A549 (cell line): ENCODE results near the gene RTCB.

Experiments used
- CBX2 ChIP-seq: fragments of 200-600 bp; sonication (generic); IDR thresholded peaks from 2 replicates; pipeline ENCODE4 v1.6.1; 2016; ENCODE audit warnings: low read depth, mild to moderate bottlenecking, borderline replicate concordance
- CEBPB ChIP-seq, 2 experiments: fragments of >200 bp in 1 of 2; sonication (Bioruptor Twin) in 1 of 2; formaldehyde crosslinking in 1 of 2; IDR thresholded peaks; 2 replicates each; pipeline ENCODE4 v1.6.1; 2012 to 2016
- CHD4 ChIP-seq: fragments of 200-600 bp; sonication (generic); IDR thresholded peaks from 2 replicates; pipeline ENCODE4 v1.6.1; 2016; ENCODE audit warnings: antibody characterized with exemption, mild to moderate bottlenecking, borderline replicate concordance
- CTCF ChIP-seq: fragments of >200 bp; sonication (Bioruptor Twin); formaldehyde crosslinking; IDR thresholded peaks from 3 replicates; pipeline ENCODE4 v1.5.1; 2016
- EP300 ChIP-seq, 2 experiments: fragments of >200 bp; sonication (Bioruptor Twin); formaldehyde crosslinking; IDR thresholded peaks; 2 replicates in 1 of 2; 3 replicates in 1 of 2; pipeline ENCODE4 v1.6.1; 2016 to 2017
- ESRRA ChIP-seq: fragments of 150-350 bp; IDR thresholded peaks from 2 replicates; pipeline ENCODE4 v1.6.1; 2014; ENCODE audit warnings: mild to moderate bottlenecking, low read length, borderline replicate concordance
- GATA3 ChIP-seq: IDR thresholded peaks from 2 replicates; pipeline ENCODE4 v1.6.1; 2012; ENCODE audit warnings: borderline replicate concordance
- HDAC2 ChIP-seq: fragments of 200-600 bp; sonication (generic); IDR thresholded peaks from 2 replicates; pipeline ENCODE4 v1.6.1; 2016
- HES2 ChIP-seq: fragments of >200 bp; sonication (Bioruptor Twin); formaldehyde crosslinking; IDR thresholded peaks from 2 replicates; pipeline ENCODE4 v1.6.1; 2016
- NFE2L2 ChIP-seq: fragments of 150-350 bp; conservative IDR thresholded peaks from 2 replicates; pipeline ENCODE4 v1.6.1; 2014; ENCODE audit warnings: low read length
- NPAS2 ChIP-seq: fragments of 250-450 bp; sonication (Bioruptor Pico); IDR thresholded peaks from 2 replicates; pipeline ENCODE4 v1.8.0; 2022; ENCODE audit warnings: mild to moderate bottlenecking, moderate library complexity, borderline replicate concordance
- RAD21 ChIP-seq, 2 experiments: fragments of >200 bp in 1 of 2; sonication (Bioruptor Twin) in 1 of 2; formaldehyde crosslinking in 1 of 2; IDR thresholded peaks in 1 of 2; conservative IDR thresholded peaks in 1 of 2; 2 replicates in 1 of 2; 3 replicates in 1 of 2; pipeline ENCODE4 v1.6.1; 2012 to 2018; ENCODE audit warnings: inconsistent platforms in 1 of 2
- REST ChIP-seq: fragments of 200-600 bp; sonication (generic); IDR thresholded peaks from 2 replicates; pipeline ENCODE4 v1.6.1; 2016; ENCODE audit warnings: antibody characterized with exemption, mild to moderate bottlenecking, moderate library complexity
- TF ChIP-seq, protein P1 (sequence below): fragments of 450-650 bp; IDR thresholded peaks from 2 replicates; pipeline ENCODE4 v1.6.1; 2014; ENCODE audit warnings: antibody characterized with exemption

DNA sequence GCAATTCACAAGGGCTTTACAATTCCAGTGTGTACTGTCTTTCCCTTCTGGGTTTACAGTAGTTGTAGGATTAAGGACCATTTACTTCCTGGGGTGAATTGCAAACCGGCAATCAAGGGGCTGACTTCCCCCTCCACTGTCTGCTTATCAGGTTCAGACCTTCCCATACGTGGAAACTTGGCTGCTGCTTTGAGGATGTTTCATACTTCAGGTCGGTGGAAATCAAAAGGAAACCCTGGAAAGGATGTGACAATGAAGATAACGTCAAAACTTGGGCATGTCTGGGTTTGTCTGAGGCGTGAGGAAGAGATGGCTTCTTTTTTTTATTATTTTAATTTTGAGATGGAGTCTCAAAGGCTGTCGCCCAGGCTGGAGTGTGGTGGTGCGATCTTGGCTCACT, 2.1 kb upstream of the RTCB start:
- no peak for TF ChIP-seq CTCF
- TF ChIP-seq NPAS2 (CRISPR knock-in tag), result no peak
- TF ChIP-seq GATA3, result no peak
- TF ChIP-seq CEBPB (IDR thresholded peaks at IDR 0.05), result no peak
- no peak for TF ChIP-seq RAD21 (conservative IDR thresholded peaks at IDR 0.05 in 1 of 2, IDR thresholded peaks at IDR 0.05 in 1 of 2)
- TF ChIP-seq EP300 (IDR thresholded peaks at IDR 0.05), result no peak
- TF ChIP-seq REST, result no peak
- TF ChIP-seq NFE2L2, result no peak
- no peak for TF ChIP-seq HDAC2
- TF ChIP-seq CBX2, result no peak
- TF ChIP-seq HES2, result no peak
- TF ChIP-seq, protein P1, sequence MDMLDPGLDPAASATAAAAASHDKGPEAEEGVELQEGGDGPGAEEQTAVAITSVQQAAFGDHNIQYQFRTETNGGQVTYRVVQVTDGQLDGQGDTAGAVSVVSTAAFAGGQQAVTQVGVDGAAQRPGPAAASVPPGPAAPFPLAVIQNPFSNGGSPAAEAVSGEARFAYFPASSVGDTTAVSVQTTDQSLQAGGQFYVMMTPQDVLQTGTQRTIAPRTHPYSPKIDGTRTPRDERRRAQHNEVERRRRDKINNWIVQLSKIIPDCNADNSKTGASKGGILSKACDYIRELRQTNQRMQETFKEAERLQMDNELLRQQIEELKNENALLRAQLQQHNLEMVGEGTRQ, result no peak
- TF ChIP-seq CHD4, result no peak
- no peak for TF ChIP-seq ESRRA
